HG03520 (cell line): Measurements from ENCODE around the gene MGLL.

ENCODE experiments used
- ATAC-seq: cut with Tn5 transposase; IDR thresholded peaks from one replicate; pipeline ENCODE4 v1.9.1; 2021; ENCODE audit warnings: mild to moderate bottlenecking, moderate library complexity; ENCODE audit not compliant: unreplicated experiment

The MGLL gene

DNA sequence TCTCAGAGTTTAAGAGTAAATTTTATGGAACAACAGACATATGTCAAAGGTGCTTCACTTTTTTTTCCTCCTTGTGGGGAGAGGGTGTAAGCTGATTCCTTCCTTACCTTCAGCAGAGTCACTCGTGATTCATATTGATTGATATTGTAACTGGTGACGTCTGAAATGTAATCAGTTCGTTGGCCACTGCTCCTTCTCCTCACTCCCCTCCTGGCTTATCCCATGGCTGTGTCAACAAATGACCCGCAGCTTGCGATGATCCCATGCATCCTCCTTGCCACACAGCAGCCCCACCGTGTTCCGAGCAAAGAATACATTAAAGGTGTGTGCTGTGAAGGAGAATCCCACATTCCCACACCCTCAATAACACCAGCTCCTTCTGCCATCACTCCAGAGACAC is 7.3 kb downstream of the MGLL start:
- ATAC-seq, result no peak

DNA sequence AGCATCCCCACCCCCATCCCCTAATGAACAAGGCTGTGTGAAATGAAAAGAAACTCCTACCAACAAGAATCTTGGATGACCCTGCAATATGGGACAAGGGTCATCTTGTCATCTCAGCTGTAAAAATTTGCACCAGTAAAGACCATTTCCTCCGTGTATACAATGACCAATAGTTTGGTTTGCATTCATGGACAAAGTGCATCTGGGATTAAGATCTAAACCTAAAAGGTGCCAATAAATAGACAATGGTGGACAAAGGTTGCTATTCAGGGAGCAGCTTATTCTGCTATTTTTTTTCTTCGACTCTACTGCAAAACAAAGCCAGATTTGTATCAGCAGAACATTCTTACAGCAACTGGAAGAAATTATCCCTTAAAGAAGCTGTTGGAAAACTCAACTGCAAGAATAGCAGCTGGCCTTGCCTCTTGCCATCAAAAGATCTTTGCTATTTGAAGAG is 8.0 kb downstream of the MGLL start:
- no peak for ATAC-seq

DNA sequence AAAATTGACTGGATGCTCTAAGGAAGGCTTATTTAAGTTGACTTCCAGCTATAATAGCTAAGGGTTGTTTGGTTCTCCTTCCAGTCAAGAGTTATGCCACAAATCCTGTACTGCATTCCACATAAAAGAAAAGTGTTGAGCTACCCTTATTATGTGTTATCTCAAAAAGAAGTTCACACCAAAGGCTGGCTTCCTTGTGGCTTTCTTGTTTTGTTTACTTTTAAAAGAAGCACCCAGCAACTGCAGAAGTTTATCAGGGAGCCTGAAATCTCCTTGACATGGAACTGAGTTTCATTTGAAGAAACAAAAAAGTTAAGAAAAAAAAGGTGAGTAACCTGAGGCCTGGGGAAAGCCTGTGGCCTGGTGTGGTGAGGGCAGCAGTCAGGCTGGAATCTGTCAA is 10.2 kb downstream of the MGLL start:
- no peak for ATAC-seq

DNA sequence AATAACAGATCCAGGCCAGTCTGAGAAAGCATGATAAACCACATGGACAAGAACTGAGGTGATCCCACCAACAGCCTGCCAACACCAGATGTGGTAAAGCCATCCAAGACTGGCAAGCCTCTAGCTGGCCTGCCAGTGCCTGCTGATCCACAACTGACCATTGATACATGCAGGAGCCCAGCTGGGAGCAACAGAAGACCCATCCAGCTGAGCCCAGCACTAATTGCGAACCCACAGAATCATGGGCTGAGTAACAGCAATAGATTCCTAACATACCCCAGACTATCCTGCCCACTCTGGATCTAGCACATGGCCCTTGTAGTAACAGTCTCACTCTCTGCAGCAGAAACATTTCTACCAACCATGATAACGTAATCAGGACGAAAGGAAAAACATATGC is 10.6 kb downstream of the MGLL start:
- ATAC-seq, result no peak

DNA sequence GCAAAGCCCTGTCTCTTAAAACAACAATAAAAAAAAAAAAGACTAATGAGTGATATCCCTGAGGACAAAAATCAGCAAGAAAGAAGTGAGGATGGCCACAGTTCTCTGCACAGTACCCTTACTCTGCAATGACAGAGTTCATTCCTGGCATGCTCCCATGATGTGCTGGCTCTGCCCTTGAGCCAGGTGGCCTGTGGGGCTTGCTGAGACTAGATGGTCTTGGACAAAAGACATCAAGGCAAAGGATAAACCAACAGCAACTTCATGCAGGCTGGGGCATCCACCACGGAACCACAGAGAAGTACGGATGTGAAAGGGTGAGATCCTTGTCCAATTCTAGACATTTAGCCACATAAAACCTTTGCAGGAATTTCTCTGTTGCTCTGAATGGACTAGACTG is 12.7 kb downstream of the MGLL start:
- ATAC-seq, result no peak

DNA sequence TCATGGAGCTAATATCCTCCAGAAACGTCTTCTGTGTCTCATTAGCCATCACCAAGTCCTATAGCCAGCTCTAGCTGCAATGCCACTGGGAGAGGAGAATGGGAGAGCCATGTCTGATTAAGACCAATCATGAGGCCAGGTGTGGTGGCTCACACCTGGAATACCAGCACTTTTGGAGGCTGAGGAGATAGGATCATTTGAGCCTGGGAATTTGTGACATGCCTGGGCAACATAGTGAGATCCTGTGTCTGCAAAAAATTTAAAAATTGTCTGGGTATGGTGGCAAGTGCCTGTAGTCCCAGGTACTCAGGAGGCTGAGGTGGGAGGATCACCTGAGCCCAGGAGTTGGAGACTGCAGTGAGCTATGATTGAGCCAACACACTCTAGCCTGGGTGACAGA is 13.1 kb downstream of the MGLL start:
- ATAC-seq, result no peak

DNA sequence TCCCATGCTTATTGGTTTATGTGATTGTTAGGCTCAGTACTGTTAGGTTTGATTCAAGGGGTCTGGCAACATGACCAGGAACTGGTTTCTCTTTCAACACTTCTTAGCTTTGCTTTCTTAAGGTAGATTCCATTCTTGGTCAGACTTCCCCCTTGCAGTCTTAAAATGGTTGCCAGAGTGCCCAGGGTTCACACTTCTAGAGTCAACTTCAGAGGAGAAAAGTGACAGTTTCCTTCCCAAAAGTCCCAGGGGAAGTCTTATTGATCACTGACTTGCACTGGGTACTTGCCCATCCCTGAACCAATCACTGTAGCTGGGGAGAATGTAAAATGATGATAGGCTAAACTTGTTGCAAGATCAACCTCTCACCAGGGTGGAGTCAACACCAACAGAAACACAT is 14.1 kb downstream of the MGLL start:
- no peak for ATAC-seq

DNA sequence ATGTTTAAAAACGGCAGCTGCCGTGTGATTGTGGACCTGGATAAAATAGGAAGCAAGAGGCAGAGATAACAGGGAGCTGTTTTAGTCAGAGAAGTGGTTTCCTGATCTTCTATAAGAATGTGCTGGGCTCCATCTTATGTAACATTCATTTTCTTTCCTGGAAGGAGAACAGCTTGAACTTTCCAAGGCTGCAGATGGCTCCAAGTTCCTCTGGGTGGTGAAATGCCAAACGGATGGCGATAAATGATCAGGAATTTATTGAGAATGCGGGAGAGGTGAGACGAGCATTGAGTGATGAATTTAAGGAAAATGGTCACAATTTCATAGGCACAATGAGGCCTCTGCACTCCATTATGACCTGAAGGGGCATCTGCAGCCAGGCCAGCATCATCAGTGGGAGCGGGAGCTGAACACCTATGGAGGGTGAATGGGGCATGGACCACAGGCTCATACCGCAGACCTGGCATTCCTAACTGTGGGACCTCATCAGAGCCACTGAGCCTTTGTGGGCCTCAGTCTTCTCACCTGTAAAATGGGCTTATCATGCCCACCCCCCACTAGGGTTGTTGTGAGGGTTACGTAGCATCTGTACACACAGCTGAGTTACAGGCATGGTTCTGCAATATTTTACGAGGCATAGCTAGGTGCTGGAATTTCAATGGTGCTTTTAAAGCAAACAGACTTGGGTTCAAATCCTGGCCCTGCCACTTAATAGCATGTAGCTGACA is 17.1 kb downstream of the MGLL start:
- no peak for ATAC-seq

DNA sequence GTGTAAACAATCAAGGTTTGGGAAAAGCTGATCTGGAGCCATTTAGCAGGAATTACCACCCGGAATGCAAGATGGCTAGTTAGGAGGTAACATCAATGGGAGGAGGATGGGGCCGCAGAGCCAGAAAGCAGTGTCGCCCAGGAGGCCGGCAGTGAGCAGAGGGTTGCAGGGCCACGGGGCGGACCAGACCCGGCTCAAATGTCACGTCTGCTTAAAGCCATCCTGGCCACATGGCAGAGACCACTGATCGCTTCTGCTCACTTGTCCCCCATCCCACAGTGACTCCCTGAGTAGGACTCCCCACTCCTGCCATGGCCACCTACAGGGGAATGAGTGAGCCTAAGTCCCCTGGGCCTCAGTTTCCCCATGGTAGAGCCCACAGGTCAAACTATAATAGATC is 18.2 kb downstream of the MGLL start:
- ATAC-seq, result no peak

DNA sequence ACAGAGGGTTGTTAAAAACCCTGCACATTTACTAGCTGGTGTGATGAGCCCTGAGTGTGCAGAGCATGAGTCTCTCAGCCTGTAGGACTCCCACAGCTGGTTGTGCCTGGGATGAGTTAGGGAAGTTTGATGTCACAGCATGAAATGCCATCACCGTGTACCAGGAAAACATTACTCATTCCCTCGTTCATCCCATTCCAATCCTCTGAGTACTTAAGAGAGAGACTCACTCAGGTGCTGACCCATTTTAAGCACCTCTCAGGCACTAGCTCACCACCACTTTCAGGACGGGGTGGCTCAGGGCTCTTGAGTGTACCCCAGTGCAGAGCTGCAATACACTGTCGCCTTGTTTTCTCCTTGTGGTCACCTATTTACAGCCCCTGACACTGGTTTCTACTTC is 18.7 kb downstream of the MGLL start:
- ATAC-seq, result no peak

DNA sequence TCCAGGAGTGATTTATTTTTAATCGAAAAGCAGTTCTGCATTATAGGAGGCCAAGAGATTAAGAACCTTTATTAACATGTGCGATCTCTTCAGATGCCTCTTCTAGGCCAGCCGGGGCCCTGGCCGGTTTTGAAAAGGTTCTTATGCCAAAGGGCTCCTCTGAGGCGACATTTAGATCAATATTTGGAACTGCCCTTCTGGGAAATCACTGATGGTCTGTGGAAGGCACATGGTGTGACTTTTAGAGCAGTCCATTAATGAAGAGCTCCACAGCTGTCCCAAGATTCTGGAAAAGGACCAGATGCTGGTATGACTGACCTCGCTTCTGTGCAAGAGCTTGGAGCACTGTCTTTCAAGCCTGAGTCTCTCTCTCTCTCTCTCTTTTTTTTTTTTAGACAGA is 19.7 kb downstream of the MGLL start:
- ATAC-seq, result no peak

DNA sequence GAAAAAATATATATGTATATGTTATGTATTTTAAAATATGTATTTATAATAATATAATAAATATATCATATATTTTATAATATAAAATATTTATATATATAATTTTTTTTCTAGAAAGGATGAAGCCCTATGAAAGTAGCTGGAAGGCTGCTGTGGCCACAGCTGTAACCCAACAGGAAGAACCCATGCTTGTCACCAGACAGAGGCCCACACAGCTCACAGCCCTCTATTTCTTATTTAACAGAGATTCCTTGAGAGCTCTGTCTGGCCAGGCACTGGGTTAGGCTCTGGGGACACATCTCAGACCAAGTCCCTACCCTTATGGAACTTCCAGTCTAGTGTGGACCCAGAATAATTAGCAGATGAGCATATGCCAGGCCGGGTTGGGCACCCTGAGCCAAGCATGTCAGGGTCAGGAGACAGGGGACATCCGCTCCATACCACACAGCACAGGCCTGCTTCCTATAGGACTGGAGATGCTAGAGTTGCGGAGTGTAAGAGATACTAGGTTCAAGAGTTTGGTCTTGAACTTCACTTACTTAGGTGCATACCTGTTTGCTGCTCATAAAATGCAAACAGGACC is 20.5 kb downstream of the MGLL start:
- no peak for ATAC-seq

DNA sequence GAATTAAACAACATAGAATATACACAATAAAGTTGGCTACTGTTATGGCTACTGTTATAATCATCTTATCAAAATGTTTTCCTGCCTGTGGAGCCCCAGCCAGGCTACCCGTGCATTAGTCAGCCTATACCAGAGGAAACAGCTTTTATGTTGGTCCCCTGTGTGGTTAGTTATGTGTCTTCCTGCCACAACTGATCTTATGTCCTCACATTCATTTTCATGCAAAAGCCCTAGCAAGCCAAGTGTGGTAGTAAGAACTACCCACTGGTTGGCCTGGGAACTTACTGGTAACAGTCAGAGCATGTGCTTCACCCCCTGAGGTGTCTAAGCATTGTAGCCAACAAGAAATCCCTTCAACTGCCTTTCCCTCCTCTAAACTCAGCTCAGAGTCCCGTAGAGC is 21.8 kb downstream of the MGLL start:
- no peak for ATAC-seq

DNA sequence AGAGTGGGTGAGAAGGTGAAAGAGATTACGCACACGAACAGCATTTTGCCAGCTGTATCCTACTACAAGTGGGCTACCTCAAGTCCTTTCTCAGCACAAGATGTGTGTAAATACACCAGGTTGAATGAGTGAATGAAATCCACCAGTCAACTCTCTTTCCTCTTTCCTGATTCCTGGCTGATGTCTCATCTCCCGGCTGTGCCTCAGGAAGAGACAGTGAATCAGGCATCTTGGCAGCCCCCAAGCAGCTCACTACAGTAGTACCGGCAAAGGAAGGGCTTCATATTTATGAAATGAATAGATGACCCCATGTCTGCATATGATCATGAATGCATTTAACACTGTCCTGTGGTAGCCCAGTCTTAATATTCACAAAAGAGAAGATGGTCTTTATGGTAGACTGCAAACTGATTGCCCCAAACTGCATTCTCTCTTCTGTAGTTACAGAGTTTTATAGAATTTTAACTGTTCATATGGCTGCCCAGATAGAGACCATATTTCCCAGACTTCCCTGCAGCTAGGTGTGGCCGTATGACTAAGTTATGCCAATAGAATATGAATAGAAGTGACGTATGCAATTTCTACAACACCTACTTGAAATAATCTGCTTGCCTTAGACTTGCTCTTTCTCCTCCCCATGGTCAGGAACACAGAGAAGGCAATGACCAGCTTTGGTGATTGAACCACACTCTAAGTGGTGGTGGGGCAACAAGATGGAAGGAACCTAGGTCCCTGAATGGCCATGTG is 22.7 kb downstream of the MGLL start:
- ATAC-seq, result no peak

DNA sequence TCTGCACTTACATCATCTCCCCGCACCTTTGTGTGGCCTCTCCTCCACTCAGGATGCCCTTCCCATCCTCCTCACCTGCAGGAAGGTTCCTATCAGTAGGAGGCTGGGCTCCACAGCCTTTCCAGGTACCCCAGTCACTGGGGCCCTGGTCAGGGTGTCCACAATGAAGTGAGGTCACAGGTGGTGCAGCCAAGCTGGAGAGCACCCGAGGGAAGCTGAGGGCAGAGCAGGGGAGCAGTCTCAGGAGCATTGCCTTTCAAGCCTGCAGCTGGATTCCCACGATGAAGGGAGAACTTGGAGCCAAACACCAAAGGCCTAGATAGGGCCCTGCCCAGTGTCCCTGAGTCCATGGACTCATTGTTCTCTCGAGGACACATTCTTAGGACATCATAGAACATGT is 23.6 kb downstream of the MGLL start:
- no peak for ATAC-seq

DNA sequence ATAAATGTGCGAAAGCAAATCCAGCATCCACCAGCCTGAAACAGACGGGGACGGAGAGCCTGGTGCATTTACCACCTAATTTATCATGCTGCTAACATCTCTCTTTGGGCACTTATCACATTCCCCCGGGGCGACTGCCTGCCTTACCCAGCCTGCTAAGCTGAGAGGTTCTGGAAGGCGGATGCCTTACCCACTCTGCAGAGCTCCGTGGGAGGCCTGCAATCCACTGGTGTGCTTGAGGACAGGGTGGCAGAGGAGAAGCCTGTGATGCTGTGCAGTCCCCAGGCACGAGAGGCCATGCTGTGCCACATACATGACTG is 25.5 kb downstream of the MGLL start:
- ATAC-seq, result no peak

DNA sequence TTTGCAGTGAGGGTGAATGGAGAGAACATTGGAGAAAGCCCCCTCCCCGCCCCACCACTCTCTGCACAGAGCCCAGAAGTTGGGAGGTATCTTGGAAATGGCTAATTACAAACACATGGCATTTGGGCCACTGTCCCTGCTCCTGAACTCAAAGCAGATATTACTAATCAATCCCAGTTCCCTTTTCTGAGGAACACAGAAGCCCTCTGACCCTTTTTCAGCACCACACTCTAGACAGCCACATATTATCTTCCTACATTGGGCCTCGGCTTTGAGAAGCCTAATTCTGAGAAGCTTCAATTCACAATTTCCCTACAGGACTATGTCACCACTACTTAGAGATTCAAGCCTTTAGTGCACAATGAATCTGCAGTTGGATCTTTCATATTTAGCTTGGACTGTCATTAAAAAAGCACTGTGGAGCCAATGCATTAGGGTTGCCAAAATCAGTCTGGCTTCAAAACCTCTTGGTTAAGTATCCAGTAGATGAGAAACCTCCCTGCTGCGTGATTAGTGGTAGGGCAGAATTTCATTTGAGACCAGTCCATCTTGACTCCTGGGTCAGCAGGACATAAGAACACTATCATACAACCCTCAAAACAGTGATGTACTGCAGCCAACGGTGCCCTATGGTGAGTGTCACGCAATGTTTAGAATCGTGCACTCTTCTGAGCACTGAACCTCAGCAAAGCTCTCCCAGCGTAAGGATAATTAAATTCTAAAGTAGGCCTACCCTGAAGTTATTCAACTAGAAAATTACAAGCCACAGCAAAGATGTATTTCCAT is 26.1 kb downstream of the MGLL start:
- no peak for ATAC-seq

DNA sequence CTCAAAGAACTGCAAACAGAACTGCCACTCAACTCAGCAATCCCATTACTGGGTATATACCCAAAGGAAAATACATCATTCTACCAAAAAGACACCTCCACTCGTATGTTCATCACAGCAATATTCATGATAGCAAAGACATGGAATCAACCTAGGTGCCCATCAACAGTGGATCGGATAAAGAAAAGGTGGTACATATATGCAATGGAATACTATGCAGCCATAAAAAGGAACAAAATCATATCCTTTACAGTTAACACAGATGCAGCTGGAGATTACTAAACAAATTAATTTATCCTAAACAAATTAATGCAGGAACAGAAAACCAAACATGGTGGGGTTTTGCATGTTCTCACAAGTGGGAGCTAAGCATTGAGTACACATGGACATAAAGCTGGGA is 27.3 kb downstream of the MGLL start:
- ATAC-seq, result no peak

DNA sequence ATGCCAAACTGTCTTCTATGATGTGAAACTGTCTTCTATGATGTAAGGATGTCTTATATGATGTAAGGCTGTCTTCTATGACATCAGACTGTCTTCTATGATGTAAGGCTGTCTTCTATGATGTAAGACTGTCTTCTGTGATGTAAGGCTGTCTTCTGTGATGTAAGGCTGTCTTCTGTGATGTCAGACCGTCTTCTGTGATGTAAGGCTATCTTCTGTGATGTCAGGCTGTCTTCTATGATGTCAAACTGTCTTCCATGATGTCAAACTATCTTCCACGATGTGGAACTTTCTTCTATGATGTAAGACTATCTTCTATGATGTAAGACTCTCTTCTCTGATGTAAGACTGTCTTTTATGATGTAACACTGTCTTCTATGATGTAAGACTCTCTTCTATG is 27.9 kb downstream of the MGLL start:
- no peak for ATAC-seq

DNA sequence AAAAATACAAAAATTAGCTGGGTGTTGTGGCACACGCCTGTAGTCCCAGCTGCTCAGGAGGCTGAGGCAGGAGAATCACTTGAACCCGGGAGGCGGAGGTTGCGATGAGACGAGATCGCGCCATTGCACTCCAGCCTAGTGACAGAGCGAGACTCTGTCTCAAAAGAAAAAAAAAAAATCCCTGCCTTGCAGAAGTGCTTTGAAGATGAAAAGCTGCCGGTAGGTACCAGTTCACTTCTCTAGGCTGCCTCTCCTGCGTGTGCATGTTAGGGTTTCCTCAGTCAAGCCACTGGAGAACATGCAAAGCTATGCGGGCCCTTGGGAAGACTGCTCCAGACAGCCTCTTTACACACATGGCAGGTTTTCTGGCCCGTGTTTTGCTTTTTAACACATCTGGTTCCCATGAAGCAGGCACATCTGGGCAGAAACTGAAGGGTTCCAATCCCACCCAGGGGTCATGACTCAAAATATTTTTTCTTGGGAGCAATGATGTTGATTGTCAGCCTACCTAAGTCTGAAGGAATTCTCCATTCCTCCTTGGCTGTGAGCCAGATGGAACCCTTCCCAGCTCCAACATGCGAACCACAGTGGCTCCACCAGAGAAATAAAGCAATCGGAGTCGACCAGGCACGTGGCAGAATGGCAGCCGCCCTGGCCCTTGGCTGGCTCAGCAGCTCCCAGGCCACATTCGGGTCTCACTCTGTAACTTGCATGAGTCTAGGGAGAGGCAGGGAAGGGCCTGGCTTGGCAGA is 29.6 kb downstream of the MGLL start:
- no peak for ATAC-seq
